ENCODE data around the gene CABP7. TPM values are rescaled to one million over a fixed set of nuclear protein-coding genes. Genes with fewer than 3 reads are reported as not detected.

The CABP7 gene
- total and polyA plus RNA-seq, 2 of the 8 experiments (the other 6 are each of a cell fraction or from before 2014, with no cell fraction given) = 0.20 to 0.36 TPM

GRCh38 chr22:29755889-29756288, 36.1 kb downstream of the CABP7 start (continued):
- TF ChIP-seq TAF7 (optimal IDR thresholded peaks at IDR 0.05; ENCODE audit: borderline replicate concordance, low read depth, low read length) (no peak), PHF8 (conservative IDR thresholded peaks at IDR 0.05; ENCODE audit: low read depth, low read length) (no peak), BRCA1 (IDR thresholded peaks at IDR 0.05; ENCODE audit: low read depth, low read length) (no peak), RAD21 (IDR thresholded peaks at IDR 0.05 in 1 of 2, conservative IDR thresholded peaks at IDR 0.05 in 1 of 2; ENCODE audit: low read depth in 2 of 2, low read length in 2 of 2) (no peak), KDM1A (IDR thresholded peaks at IDR 0.05; ENCODE audit: borderline replicate concordance, low read length) (no peak), CHD1 (IDR thresholded peaks at IDR 0.05; ENCODE audit: low read depth, low read length) (no peak), TBP (IDR thresholded peaks at IDR 0.05; ENCODE audit: low read depth, low read length) (no peak), SP1 (IDR thresholded peaks at IDR 0.05; ENCODE audit: low read depth, low read length) (no peak)

Measured in H1 (cell line).